HCT116 (cell line): ENCODE results near the gene ZBTB16. TPM values are rescaled to one million over a fixed set of nuclear protein-coding genes. Genes with fewer than 3 reads are reported as not detected.

Source experiments
- ATAC-seq: fragments of 200-7000 bp; cut with Tn5 transposase; 2 replicates; pipeline ENCODE4 v1.9.1; 2020; ENCODE audit warnings: mild to moderate bottlenecking, moderate library complexity
- Bru-seq: library from RNA; stranded (reverse); fragments of 400-500 nt; gene quantifications from one replicate; lab custom pipeline; 2021; lab: Mats Ljungman, UMichigan
- BruChase-seq, 2 experiments: library from RNA; stranded (reverse); fragments of 400-500 nt; gene quantifications; one replicate each; lab custom pipeline; 2021; lab: Mats Ljungman, UMichigan
- BruUV-seq: library from RNA; stranded (reverse); fragments of 400-500 nt; replicated peaks from 2 replicates; lab custom pipeline; 2021; lab: Mats Ljungman, UMichigan
- CTCF ChIA-PET: fragments of 300-600 bp; sonication (Branson Sonifier 250); formaldehyde crosslinking; loops from one replicate; lab custom pipeline; 2021; ENCODE audit warnings: antibody characterized with exemption; lab: Charles Lee
- POLR2A ChIA-PET: fragments of 300-600, 350-600 bp; sonication (Branson Sonifier 250); formaldehyde crosslinking; loops from one replicate; lab custom pipeline; 2021; ENCODE audit warnings: antibody characterized with exemption; lab: Charles Lee
- RAD21 ChIA-PET, 2 experiments: fragments of 300-600 bp; sonication (Branson Sonifier 250); formaldehyde crosslinking; loops; one replicate each; lab custom pipeline; 2023; ENCODE audit warnings: low total read pairs in 2 of 2; ENCODE audit not compliant: uncharacterized antibody in 2 of 2, unreplicated experiment in 2 of 2, low non-redundant PET in 1 of 2; lab: Charles Lee
- DNase-seq: peaks from one replicate; pipeline ENCODE4 v3.0.0-alpha.2; 2010; ENCODE audit warnings: low read depth, low spot score
- H2AFZ ChIP-seq: fragments of 200-600 bp; shearing (Covaris generic), sonication (generic); 2 replicates; pipeline ENCODE4 v1.6.1; 2017; ENCODE audit warnings: low read depth, mixed run types, mixed read lengths, antibody characterized with exemption, low read length; ENCODE audit not compliant: poor library complexity, severe bottlenecking
- H3K27ac ChIP-seq: 2 replicates; pipeline ENCODE4 v1.5.1; 2012; ENCODE audit warnings: low read depth, low read length
- H3K27me3 ChIP-seq: fragments of 200-600 bp; sonication (generic); 2 replicates; pipeline ENCODE4 v1.6.1; 2016; ENCODE audit warnings: mixed run types, low read length, mixed read lengths; ENCODE audit not compliant: insufficient read depth
- H3K36me3 ChIP-seq, 2 experiments: fragments of 200-500 bp in 1 of 2; fragments of 200-600 bp in 1 of 2; sonication (Bioruptor generic) in 1 of 2; sonication (generic) in 1 of 2; 2 replicates each; pipeline versions ENCODE4 v1.5.1 to v1.6.1; 2014 to 2016; ENCODE audit warnings: low read length in 2 of 2, inconsistent platforms in 1 of 2, mixed read lengths in 1 of 2, mixed run types in 1 of 2; ENCODE audit not compliant: insufficient read depth in 2 of 2, control insufficient read depth in 1 of 2
- H3K4me1 ChIP-seq, 2 experiments: fragments of 200-600 bp in 1 of 2; sonication (generic) in 1 of 2; 2 replicates each; pipeline versions ENCODE4 v1.5.1 to v1.6.1; 2012 to 2017; ENCODE audit warnings: low read length in 2 of 2, inconsistent platforms in 1 of 2, mild to moderate bottlenecking in 1 of 2, mixed read lengths in 1 of 2, mixed run types in 1 of 2, moderate library complexity in 1 of 2; ENCODE audit not compliant: insufficient read depth in 2 of 2, control insufficient read depth in 1 of 2
- H3K4me2 ChIP-seq: fragments of 200-600 bp; sonication (generic); 2 replicates; pipeline ENCODE4 v1.6.1; 2017; ENCODE audit warnings: mixed run types, low read length, mixed read lengths
- H3K4me3 ChIP-seq, 2 experiments: fragments of 200-600 bp in 1 of 2; sonication (generic) in 1 of 2; replicated peaks in 1 of 2; 2 replicates each; pipeline ENCODE4 v1.5.1; 2011 to 2016; ENCODE audit warnings: low read length in 2 of 2, control low read depth in 1 of 2, low read depth in 1 of 2, mild to moderate bottlenecking in 1 of 2, mixed read lengths in 1 of 2, mixed run types in 1 of 2
- H3K79me2 ChIP-seq: fragments of 200-600 bp; sonication (generic); 2 replicates; pipeline ENCODE4 v1.6.1; 2017; ENCODE audit warnings: mild to moderate bottlenecking, mixed run types, low read length, moderate library complexity, mixed read lengths; ENCODE audit not compliant: insufficient read depth
- H3K9ac ChIP-seq: fragments of 200-600 bp; sonication (generic); 2 replicates; pipeline ENCODE4 v1.6.1; 2016; ENCODE audit warnings: low read length, mixed read lengths
- H3K9me2 ChIP-seq: fragments of 200-600 bp; sonication (generic), shearing (Covaris generic); 2 replicates; pipeline ENCODE4 v1.6.1; 2017; ENCODE audit warnings: mixed run types, mild to moderate bottlenecking, moderate library complexity; ENCODE audit not compliant: insufficient read depth
- H3K9me3 ChIP-seq, 2 experiments: fragments of 200-500 bp in 1 of 2; fragments of 200-600 bp in 1 of 2; sonication (Bioruptor generic) in 1 of 2; sonication (generic) in 1 of 2; 2 replicates each; pipeline ENCODE4 v1.6.1; 2014 to 2017; ENCODE audit warnings: low read length in 2 of 2, mixed read lengths in 2 of 2, inconsistent platforms in 1 of 2, low read depth in 1 of 2, mild to moderate bottlenecking in 1 of 2, mixed run types in 1 of 2, moderate library complexity in 1 of 2; ENCODE audit not compliant: control insufficient read depth in 1 of 2, insufficient read depth in 1 of 2
- H4K20me1 ChIP-seq: fragments of 200-600 bp; sonication (generic), shearing (Covaris generic); 2 replicates; pipeline ENCODE4 v1.6.1; 2017; ENCODE audit warnings: mixed run types, mild to moderate bottlenecking, moderate library complexity; ENCODE audit not compliant: insufficient read depth
- CBX3 ChIP-seq: IDR thresholded peaks from 2 replicates; pipeline ENCODE4 v1.6.1; 2012; ENCODE audit warnings: low read depth
- CEBPB ChIP-seq: IDR thresholded peaks from 2 replicates; pipeline ENCODE4 v1.6.1; 2012; ENCODE audit warnings: low read depth
- EZH2 ChIP-seq: fragments of 200-600 bp; sonication (generic); IDR thresholded peaks from 2 replicates; pipeline ENCODE4 v1.6.1; 2017; ENCODE audit warnings: antibody characterized with exemption, mixed run types
- EZH2phosphoT487 ChIP-seq: fragments of 200-600 bp; IDR thresholded peaks from 2 replicates; pipeline ENCODE4 v1.6.1; 2018; ENCODE audit warnings: antibody characterized with exemption, borderline replicate concordance
- FOSL1 ChIP-seq: IDR thresholded peaks from 2 replicates; pipeline ENCODE4 v1.6.1; 2012; ENCODE audit warnings: low read depth
- JUND ChIP-seq: IDR thresholded peaks from 2 replicates; pipeline ENCODE4 v1.6.1; 2012
- POLR2AphosphoS5 ChIP-seq: IDR thresholded peaks from 2 replicates; pipeline ENCODE4 v1.6.1; 2011; ENCODE audit warnings: mild to moderate bottlenecking, low read depth, low read length, moderate library complexity
- RAD21 ChIP-seq: IDR thresholded peaks from 2 replicates; pipeline ENCODE4 v1.6.1; 2012; ENCODE audit warnings: low read depth, mild to moderate bottlenecking
- SP1 ChIP-seq: IDR thresholded peaks from 2 replicates; pipeline ENCODE4 v1.6.1; 2012; ENCODE audit warnings: low read depth
- SRF ChIP-seq: IDR thresholded peaks from 2 replicates; pipeline ENCODE4 v1.6.1; 2012; ENCODE audit warnings: low read depth
- TCF7L2 ChIP-seq: IDR thresholded peaks from 2 replicates; pipeline ENCODE4 v1.7.0; 2011; ENCODE audit warnings: borderline replicate concordance, inconsistent platforms; ENCODE audit not compliant: insufficient read depth, insufficient read length; ENCODE audit errors: extremely low read depth
- YY1 ChIP-seq: IDR thresholded peaks from 2 replicates; pipeline ENCODE4 v1.6.1; 2011; ENCODE audit warnings: low read length, low read depth, moderate library complexity, mild to moderate bottlenecking; ENCODE audit not compliant: insufficient replicate concordance; ENCODE audit errors: extremely low read depth
- ZFX ChIP-seq: fragments of 450-650 bp; IDR thresholded peaks from 2 replicates; pipeline ENCODE4 v1.6.1; 2017
- intact Hi-C: fragments of 100-400 bp; cut with micrococcal nuclease; formaldehyde crosslinking; loops from 2 replicates; pipeline ENCODE4 v1.10.0; 2022
- long read RNA-seq: library from polyadenylated mRNA; unstranded; transcript quantifications from one replicate; pipeline ENCODE4 v2.0.0, GENCODE V29; 2021; ENCODE audit not compliant: unreplicated experiment
- polyA plus RNA-seq: library from polyadenylated mRNA; unstranded; fragments of >200 nt; gene quantifications from 2 replicates; pipeline ENCODE4 v1.2.1, GENCODE V29; 2012; ENCODE audit warnings: missing spikeins
- total RNA-seq: library from RNA; stranded (reverse); gene quantifications from one replicate; pipeline ENCODE4 v1.2.1, GENCODE V29; 2021; ENCODE audit not compliant: unreplicated experiment
- TF ChIP-seq, protein P1 (sequence below): IDR thresholded peaks from 2 replicates; pipeline ENCODE4 v1.6.1; 2012
- TF ChIP-seq, protein P2 (sequence below), 3 experiments: fragments of 200-600 bp in 1 of 3; sonication (generic) in 1 of 3; IDR thresholded peaks in 2 of 3; conservative IDR thresholded peaks in 1 of 3; 2 replicates each; pipeline ENCODE4 v1.5.1; 2012 to 2017; ENCODE audit warnings: low read depth in 2 of 3, low read length in 2 of 3, antibody characterized with exemption in 1 of 3, borderline replicate concordance in 1 of 3, control low read depth in 1 of 3, mild to moderate bottlenecking in 1 of 3, mixed read lengths in 1 of 3, mixed run types in 1 of 3, moderate library complexity in 1 of 3; ENCODE audit not compliant: insufficient read depth in 1 of 3
- TF ChIP-seq, protein P3 (sequence below): IDR thresholded peaks from 2 replicates; pipeline ENCODE4 v1.6.1; 2012
- TF ChIP-seq, protein P4 (sequence below): IDR thresholded peaks from 2 replicates; pipeline ENCODE4 v1.6.1; 2012; ENCODE audit warnings: low read depth

ZBTB16 gene, protein sequence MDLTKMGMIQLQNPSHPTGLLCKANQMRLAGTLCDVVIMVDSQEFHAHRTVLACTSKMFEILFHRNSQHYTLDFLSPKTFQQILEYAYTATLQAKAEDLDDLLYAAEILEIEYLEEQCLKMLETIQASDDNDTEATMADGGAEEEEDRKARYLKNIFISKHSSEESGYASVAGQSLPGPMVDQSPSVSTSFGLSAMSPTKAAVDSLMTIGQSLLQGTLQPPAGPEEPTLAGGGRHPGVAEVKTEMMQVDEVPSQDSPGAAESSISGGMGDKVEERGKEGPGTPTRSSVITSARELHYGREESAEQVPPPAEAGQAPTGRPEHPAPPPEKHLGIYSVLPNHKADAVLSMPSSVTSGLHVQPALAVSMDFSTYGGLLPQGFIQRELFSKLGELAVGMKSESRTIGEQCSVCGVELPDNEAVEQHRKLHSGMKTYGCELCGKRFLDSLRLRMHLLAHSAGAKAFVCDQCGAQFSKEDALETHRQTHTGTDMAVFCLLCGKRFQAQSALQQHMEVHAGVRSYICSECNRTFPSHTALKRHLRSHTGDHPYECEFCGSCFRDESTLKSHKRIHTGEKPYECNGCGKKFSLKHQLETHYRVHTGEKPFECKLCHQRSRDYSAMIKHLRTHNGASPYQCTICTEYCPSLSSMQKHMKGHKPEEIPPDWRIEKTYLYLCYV
- 0.30 TPM for total RNA-seq
- polyA plus RNA-seq = not detected in 2 replicates
- Bru-seq, nascent RNA = percentile 10 among the genes with signal in this experiment
- percentile 12 among the genes with signal in this experiment for BruChase-seq, experiment 1, labeled RNA remaining after a 6-hour chase
- percentile 6 among the genes with signal in this experiment for BruChase-seq, experiment 2, labeled RNA remaining after a 2-hour chase
- long read RNA-seq = 0 reads

DNA sequence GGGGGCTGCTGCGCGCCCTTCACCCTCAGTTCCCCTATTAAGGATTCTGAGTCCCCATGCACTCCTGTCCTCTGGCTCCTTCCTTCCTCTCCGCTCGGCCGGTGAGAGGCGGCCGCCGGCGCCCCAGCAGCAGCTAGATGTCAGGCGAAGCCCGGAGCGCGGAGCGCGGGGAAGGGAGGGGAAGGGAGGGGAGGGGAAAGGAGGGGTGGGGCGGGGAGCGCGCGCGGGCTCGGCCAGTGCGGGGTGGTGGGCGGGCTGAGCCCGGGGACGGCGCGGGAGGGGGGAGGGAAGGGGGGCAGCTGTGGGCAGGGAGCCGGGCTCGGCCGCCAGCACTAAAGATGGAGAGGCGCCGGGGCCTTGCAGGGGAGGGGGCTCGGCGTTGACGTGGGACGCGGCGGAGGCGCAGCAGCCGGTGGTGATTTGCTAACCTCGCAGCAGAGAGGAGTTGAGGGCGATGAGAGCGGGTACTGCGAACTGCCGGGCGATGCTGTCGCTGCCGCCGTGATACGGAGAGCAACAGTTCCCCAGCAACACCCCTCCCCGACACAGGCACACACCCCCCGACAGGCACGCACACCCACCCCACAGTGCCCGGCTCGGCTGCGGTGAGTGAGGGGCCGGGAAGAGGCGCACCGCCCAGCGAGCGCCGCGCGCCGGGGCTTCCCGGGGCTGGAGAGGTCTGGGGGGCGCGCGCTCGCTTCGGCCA, at the start of gene ZBTB16:
Gene ZBTB16, plus strand, starts transcription at position 434 of the 706 bp plus-strand sequence. CDS start 3,590 bp downstream, outside the sequence.
- Histone ChIP-seq H3K4me2 (no peak within 1 kb of the TSS), H4K20me1 (no peaks in the 10 kb centered on the region), H3K79me2 (no peaks in the 10 kb centered on the region), H3K27ac (no peak within 1 kb of the TSS), H3K9ac (no peak within 1 kb of the TSS), H2AFZ (no peak within 1 kb of the TSS), H3K9me3 (no peaks in the 10 kb centered on the region), H3K4me3 (no peak within 1 kb of the TSS), H3K36me3 (no peaks in the 10 kb centered on the region), H3K27me3 (peaks cover 5% of the 10 kb centered on the region; the same call in 1 of the 2 replicates), H3K9me2 (no peaks in the 10 kb centered on the region), H3K4me1 (no peaks in the 10 kb centered on the region)
- TF ChIP-seq CEBPB (no peak), YY1 (no peak), RAD21 (no peak), CBX3 (no peak), JUND (no peak), TCF7L2 (no peak), FOSL1 (no peak), POLR2AphosphoS5 (no peak), EZH2phosphoT487 (no peak), ZFX (no peak), SP1 (no peak), SRF (no peak), EZH2 (no peak)
- TF ChIP-seq, protein P1, sequence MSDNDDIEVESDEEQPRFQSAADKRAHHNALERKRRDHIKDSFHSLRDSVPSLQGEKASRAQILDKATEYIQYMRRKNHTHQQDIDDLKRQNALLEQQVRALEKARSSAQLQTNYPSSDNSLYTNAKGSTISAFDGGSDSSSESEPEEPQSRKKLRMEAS = no peak
- TF ChIP-seq, protein P2, sequence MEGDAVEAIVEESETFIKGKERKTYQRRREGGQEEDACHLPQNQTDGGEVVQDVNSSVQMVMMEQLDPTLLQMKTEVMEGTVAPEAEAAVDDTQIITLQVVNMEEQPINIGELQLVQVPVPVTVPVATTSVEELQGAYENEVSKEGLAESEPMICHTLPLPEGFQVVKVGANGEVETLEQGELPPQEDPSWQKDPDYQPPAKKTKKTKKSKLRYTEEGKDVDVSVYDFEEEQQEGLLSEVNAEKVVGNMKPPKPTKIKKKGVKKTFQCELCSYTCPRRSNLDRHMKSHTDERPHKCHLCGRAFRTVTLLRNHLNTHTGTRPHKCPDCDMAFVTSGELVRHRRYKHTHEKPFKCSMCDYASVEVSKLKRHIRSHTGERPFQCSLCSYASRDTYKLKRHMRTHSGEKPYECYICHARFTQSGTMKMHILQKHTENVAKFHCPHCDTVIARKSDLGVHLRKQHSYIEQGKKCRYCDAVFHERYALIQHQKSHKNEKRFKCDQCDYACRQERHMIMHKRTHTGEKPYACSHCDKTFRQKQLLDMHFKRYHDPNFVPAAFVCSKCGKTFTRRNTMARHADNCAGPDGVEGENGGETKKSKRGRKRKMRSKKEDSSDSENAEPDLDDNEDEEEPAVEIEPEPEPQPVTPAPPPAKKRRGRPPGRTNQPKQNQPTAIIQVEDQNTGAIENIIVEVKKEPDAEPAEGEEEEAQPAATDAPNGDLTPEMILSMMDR (IDR thresholded peaks at IDR 0.05 in 2 of 3, conservative IDR thresholded peaks at IDR 0.05 in 1 of 3; ENCODE audit: borderline replicate concordance in 1 of 3, insufficient read depth in 1 of 3, low read depth in 2 of 3, low read length in 2 of 3) = no peak
- TF ChIP-seq, protein P3, sequence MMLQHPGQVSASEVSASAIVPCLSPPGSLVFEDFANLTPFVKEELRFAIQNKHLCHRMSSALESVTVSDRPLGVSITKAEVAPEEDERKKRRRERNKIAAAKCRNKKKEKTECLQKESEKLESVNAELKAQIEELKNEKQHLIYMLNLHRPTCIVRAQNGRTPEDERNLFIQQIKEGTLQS = no peak
- TF ChIP-seq, protein P4, sequence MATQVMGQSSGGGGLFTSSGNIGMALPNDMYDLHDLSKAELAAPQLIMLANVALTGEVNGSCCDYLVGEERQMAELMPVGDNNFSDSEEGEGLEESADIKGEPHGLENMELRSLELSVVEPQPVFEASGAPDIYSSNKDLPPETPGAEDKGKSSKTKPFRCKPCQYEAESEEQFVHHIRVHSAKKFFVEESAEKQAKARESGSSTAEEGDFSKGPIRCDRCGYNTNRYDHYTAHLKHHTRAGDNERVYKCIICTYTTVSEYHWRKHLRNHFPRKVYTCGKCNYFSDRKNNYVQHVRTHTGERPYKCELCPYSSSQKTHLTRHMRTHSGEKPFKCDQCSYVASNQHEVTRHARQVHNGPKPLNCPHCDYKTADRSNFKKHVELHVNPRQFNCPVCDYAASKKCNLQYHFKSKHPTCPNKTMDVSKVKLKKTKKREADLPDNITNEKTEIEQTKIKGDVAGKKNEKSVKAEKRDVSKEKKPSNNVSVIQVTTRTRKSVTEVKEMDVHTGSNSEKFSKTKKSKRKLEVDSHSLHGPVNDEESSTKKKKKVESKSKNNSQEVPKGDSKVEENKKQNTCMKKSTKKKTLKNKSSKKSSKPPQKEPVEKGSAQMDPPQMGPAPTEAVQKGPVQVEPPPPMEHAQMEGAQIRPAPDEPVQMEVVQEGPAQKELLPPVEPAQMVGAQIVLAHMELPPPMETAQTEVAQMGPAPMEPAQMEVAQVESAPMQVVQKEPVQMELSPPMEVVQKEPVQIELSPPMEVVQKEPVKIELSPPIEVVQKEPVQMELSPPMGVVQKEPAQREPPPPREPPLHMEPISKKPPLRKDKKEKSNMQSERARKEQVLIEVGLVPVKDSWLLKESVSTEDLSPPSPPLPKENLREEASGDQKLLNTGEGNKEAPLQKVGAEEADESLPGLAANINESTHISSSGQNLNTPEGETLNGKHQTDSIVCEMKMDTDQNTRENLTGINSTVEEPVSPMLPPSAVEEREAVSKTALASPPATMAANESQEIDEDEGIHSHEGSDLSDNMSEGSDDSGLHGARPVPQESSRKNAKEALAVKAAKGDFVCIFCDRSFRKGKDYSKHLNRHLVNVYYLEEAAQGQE = no peak
- ATAC-seq = no peak
- POLR2A ChIA-PET = no interaction called here
- no peak for DNase-seq
- no TSS peak for BruUV-seq
- RAD21 ChIA-PET = no interaction called here
- CTCF ChIA-PET = no interaction called here
- intact Hi-C loops = no loop called here
